Lower leg skin (tissue), 4 donors: Measurements from ENCODE around the gene NFATC2. TPM values are rescaled to one million over a fixed set of nuclear protein-coding genes. Genes with fewer than 3 reads are reported as not detected.

ENCODE experiments used
- DNase-seq, 2 donors: peaks; one replicate each; pipeline ENCODE4 v3.0.0-alpha.2; 2019; ENCODE audit warnings: low spot score in 2 of 2
- H3K4me3 ChIP-seq: fragments of 200-600 bp; sonication (generic); 2 replicates; pipeline ENCODE4 v1.5.1; 2017; ENCODE audit warnings: mild to moderate bottlenecking, low read depth; ENCODE audit not compliant: poor library complexity, severe bottlenecking
- POLR2A ChIP-seq, 2 donors: fragments of 450-650 bp; IDR thresholded peaks; one replicate each; pipeline ENCODE4 v1.6.1; 2016 to 2017; ENCODE audit warnings: antibody characterized with exemption in 2 of 2, mild to moderate bottlenecking in 1 of 2, moderate library complexity in 1 of 2
- WGBS, 2 donors: methylation state at CpG; one replicate each; pipeline ENCODE4 v1.1.5; 2018; 5-methylcytosine and 5-hydroxymethylcytosine counted together
- intact Hi-C: fragments of 100-400 bp; cut with DNase I; formaldehyde crosslinking; loops from one replicate; pipeline ENCODE4 v1.15.0; 2023; ENCODE audit warnings: low total_unique reads
- total RNA-seq, 4 donors: library from RNA; depleted of rRNA; stranded (reverse); fragments of >200 nt; gene quantifications; one replicate each; pipeline ENCODE4 v1.1.0, GENCODE V29; 2016
- TF ChIP-seq, protein P1 (sequence below), 3 donors: fragments of 450-650 bp; IDR thresholded peaks; one replicate each; pipeline ENCODE4 v1.5.1; 2016; ENCODE audit warnings: antibody characterized with exemption in 3 of 3, mild to moderate bottlenecking in 3 of 3, moderate library complexity in 2 of 3

Gene NFATC2
- total RNA-seq, 4 donors from 2014 or later: 4.0 to 10.4 (median 5.1) TPM

DNA sequence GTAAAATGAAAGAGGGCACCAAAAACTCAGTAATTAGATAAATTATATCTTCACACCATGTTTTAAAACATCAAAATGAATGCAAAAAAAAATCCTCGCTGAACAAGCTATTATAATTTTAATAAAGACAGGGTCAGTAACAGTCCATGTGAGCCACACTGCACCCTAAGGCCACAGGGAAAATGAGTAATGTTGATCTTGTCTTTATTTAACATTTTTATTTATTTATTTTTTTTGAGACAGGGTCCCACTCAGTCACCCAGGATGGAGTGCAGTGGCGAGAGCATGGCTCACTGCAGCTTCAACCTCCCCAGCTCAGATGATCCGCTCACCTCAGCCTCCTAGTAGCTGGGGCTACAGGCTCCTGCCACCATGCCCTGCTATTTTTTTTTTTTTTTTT lies 8.7 kb upstream of the NFATC2 start:
- H3K4me3 ChIP-seq: no peak overlapping the region
- intact Hi-C loops: no loop called here
- TF ChIP-seq, protein P1, sequence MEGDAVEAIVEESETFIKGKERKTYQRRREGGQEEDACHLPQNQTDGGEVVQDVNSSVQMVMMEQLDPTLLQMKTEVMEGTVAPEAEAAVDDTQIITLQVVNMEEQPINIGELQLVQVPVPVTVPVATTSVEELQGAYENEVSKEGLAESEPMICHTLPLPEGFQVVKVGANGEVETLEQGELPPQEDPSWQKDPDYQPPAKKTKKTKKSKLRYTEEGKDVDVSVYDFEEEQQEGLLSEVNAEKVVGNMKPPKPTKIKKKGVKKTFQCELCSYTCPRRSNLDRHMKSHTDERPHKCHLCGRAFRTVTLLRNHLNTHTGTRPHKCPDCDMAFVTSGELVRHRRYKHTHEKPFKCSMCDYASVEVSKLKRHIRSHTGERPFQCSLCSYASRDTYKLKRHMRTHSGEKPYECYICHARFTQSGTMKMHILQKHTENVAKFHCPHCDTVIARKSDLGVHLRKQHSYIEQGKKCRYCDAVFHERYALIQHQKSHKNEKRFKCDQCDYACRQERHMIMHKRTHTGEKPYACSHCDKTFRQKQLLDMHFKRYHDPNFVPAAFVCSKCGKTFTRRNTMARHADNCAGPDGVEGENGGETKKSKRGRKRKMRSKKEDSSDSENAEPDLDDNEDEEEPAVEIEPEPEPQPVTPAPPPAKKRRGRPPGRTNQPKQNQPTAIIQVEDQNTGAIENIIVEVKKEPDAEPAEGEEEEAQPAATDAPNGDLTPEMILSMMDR (IDR thresholded peaks at IDR 0.05): no peak
- TF ChIP-seq POLR2A (IDR thresholded peaks at IDR 0.05): no peak
- 92 to 94% methylated on average over 3 of the region's 3 CpGs for WGBS, 2 donors
- no peak for DNase-seq

DNA sequence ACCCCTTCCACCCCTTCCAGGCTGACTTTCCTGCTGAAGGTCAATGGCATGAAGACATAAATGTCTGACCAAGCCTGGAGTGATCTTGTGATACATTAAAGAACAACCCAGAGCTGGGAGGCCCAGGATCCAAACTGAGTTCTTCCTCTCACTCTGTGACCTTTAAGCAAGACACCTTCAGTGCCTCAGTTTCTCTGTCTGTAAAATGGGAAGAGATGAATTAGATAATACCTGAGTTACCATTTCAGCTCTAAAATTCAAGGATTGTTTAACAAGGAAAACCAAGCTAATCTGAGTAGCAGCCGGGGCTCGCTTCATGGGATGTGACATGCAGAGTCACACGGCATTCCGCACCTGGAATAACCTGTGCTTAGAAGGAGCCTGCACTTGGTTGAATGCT lies 7.0 kb upstream of the NFATC2 start:
- intact Hi-C loops: no loop called here
- WGBS, 2 donors: 94 to 100% methylated on average over 4 of the region's 4 CpGs
- no peak overlapping the region for H3K4me3 ChIP-seq
- no peak for DNase-seq
- TF ChIP-seq, protein P1 (IDR thresholded peaks at IDR 0.05): no peak
- TF ChIP-seq POLR2A (IDR thresholded peaks at IDR 0.05): no peak

DNA sequence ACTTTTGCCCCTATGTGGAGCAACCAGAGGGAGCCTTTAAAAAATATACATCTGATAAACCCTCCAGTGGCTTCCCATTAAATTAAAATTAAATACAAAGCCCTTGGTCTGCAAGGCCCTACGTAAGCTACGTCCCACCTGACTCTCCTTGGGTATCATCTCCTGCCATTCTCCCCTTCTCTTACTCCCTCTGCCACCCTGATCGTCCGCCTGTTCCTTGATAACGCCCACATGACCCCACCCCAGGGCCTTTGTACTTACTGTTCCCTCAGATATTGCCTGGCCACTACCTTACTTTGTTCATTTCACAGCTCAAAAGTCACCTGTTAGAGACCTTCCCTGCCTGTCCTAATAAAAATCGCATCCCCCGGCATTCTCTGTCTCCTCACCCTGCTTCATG lies 5.4 kb upstream of the NFATC2 start:
- TF ChIP-seq, protein P1 (IDR thresholded peaks at IDR 0.05): no peak
- TF ChIP-seq POLR2A (IDR thresholded peaks at IDR 0.05): no peak
- 97% methylated on average over 7 of the region's 7 CpGs for WGBS, 2 donors
- DNase-seq: no peak
- intact Hi-C loops: no loop called here
- H3K4me3 ChIP-seq: no peak overlapping the region

DNA sequence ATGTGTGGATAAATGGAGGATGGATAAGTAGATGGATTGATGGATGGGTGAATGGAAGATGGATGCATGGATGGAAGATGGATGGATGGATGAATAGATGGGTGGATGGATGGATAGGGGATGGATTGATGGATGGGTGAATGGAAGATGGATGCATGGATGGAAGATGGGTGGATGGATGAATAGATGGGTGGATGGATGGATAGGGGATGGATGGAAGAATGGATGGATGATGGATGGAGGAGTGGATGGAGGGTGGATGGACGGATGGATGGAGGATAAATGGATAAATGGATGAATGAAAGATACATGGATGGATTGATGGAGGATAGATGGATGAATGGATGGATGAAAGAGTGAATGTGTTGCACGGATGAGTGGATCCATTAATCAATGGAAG lies 3.0 kb upstream of the NFATC2 start:
- TF ChIP-seq POLR2A (IDR thresholded peaks at IDR 0.05): no peak
- TF ChIP-seq, protein P1 (IDR thresholded peaks at IDR 0.05): peak in 1 of 3 donors; percentile 12
- intact Hi-C loops: no loop called here
- 93 to 95% methylated on average over 2 of the region's 2 CpGs for WGBS, 2 donors

DNA sequence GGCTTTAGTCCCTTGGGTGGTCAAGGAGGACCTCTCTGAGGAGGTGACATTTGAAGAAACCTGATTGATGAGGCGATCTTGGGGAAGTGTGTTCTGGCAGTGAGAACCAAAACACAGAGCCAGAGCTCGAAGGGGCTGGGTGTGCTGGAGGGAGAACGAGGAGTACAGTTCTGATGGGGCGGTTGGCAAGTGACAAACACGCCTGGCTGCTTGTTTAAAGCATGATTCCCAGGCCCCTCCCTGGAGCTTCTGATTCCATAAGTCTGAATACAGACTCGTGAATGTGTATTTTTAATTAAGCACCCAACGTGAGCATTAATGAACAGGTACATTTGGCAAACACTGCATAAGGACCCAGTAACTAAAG lies 886 bp upstream of the NFATC2 start:
- intact Hi-C loops: no loop called here
- TF ChIP-seq, protein P1 (IDR thresholded peaks at IDR 0.05): no peak
- TF ChIP-seq POLR2A (IDR thresholded peaks at IDR 0.05): no peak
- no peak for DNase-seq
- 21 to 35% methylated on average over 7 of the region's 7 CpGs for WGBS, 2 donors
- no peak overlapping the region for H3K4me3 ChIP-seq

More for the DNA sequence above, 3.0 kb upstream of the NFATC2 start:
- no peak overlapping the region for H3K4me3 ChIP-seq
- DNase-seq: no peak

DNA sequence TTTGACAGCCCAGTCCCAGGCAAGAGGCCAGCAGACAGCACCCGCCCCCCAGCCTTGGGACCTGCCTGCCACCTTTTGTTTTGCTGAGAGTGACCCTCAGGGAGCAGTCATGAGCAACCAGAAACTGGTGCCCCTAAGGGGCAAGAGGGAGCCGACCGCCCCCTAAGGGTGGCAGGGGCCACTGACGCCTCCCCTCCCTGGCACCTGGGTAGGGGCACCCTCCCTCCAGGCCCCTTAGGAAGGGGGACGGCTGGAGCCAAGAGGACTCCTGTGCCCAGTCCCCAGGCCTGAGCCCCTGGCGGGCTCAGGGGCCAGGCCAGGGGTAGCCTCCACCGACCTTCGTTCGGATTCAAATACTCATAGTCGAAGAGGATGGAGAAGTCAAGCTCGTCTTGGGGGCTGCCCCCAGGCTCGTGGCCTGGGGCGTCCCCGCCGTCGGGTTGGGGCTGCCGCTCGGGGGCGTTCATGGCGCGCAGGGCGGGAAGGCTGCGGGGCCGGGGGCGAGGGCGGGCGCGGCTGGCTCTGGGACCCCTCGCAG lies 417 bp downstream of the NFATC2 start:
- no peak for TF ChIP-seq POLR2A (IDR thresholded peaks at IDR 0.05)
- TF ChIP-seq, protein P1 (IDR thresholded peaks at IDR 0.05): no peak
- H3K4me3 ChIP-seq: peak overlapping the region; percentile 25
- no peak for DNase-seq
- intact Hi-C loops: no loop called here
- 39 to 44% methylated on average over 27 of the region's 29 CpGs for WGBS, 2 donors
